Renal cortical epithelial cell (primary cell): ENCODE data around the gene SZT2. TPM values are rescaled to one million over a fixed set of nuclear protein-coding genes. Genes with fewer than 3 reads are reported as not detected.

ENCODE experiments used
- DNase-seq: peaks from one replicate; pipeline ENCODE4 v3.0.0-alpha.2; 2011; ENCODE audit warnings: low read depth
- total RNA-seq: library from RNA; depleted of rRNA; stranded (reverse); fragments of >200 nt; gene quantifications from 2 replicates; pipeline ENCODE4 v1.2.3, GENCODE V29; 2014

The SZT2 gene
- total RNA-seq: 6.6 and 28.5 TPM in 2 replicates

- peak; percentile 92 for DNase-seq
These were observed at the start of gene SZT2, which contains the start of gene MED8 for GRCh38 chr1:43389326-43390313. Gene SZT2 (plus strand): TSS chr1:43389899. CDS start chr1:43389969, 70 bp downstream. Gene MED8 (minus strand): TSS chr1:43389800. CDS start chr1:43389764, 36 bp downstream.

GRCh38 chr1:43340559-43340958 is 49.1 kb upstream of the SZT2 start:
- DNase-seq: no peak

GRCh38 chr1:43344267-43344850 is 45.3 kb upstream of the SZT2 start:
- no peak for DNase-seq

- no peak for DNase-seq
These were observed 44.6 kb upstream of the SZT2 start for GRCh38 chr1:43345120-43345519.

GRCh38 chr1:43346636-43347035 is 43.1 kb upstream of the SZT2 start:
- DNase-seq: no peak

- DNase-seq: no peak
These were observed 41.3 kb upstream of the SZT2 start for GRCh38 chr1:43348343-43348808.

- peak; percentile 69 for DNase-seq
These were observed 40.7 kb upstream of the SZT2 start for GRCh38 chr1:43348809-43349593.

- DNase-seq: peak; percentile 79
These were observed 39.9 kb upstream of the SZT2 start for GRCh38 chr1:43349594-43350306.

- DNase-seq: no peak
These were observed 38.7 kb upstream of the SZT2 start for GRCh38 chr1:43350976-43351375.

GRCh38 chr1:43351421-43352350 is 38.0 kb upstream of the SZT2 start:
- no peak for DNase-seq

GRCh38 chr1:43352351-43352705 is 37.4 kb upstream of the SZT2 start:
- no peak for DNase-seq

- no peak for DNase-seq
These were observed 36.8 kb upstream of the SZT2 start for GRCh38 chr1:43352881-43353280.

GRCh38 chr1:43354471-43354870 is 35.2 kb upstream of the SZT2 start:
- DNase-seq: no peak

- no peak for DNase-seq
These were observed 34.8 kb upstream of the SZT2 start for GRCh38 chr1:43354936-43355335.

GRCh38 chr1:43357251-43357650 is 32.4 kb upstream of the SZT2 start:
- DNase-seq: no peak

GRCh38 chr1:43358121-43358745 is 31.5 kb upstream of the SZT2 start:
- peak; percentile 62 for DNase-seq

GRCh38 chr1:43358746-43359693 is 30.7 kb upstream of the SZT2 start, which contains the start of gene CDC20:
Gene CDC20 (plus strand): TSS chr1:43358981. CDS start chr1:43359216, 235 bp downstream.
- peak; percentile 87 for DNase-seq

- peak; percentile 27 for DNase-seq
These were observed 30.0 kb upstream of the SZT2 start for GRCh38 chr1:43359696-43360095.

- DNase-seq: no peak
These were observed 29.1 kb upstream of the SZT2 start for GRCh38 chr1:43360616-43361015.
